GM20431 (cell line): ENCODE results near the gene NRG4.
"Not testable (repeated sequence)": the region's sequence is repeated elsewhere in the genome, so short reads cannot be mapped to it uniquely, and the experiment has no call there.

Source experiments
- in situ Hi-C: fragments of 300-500 bp; cut with MseI, MboI; formaldehyde crosslinking; loops from one replicate; pipeline ENCODE4 v1.15.0; 2020; ENCODE audit warnings: low sequenced_read_pairs; ENCODE audit not compliant: unreplicated experiment

Gene NRG4

DNA sequence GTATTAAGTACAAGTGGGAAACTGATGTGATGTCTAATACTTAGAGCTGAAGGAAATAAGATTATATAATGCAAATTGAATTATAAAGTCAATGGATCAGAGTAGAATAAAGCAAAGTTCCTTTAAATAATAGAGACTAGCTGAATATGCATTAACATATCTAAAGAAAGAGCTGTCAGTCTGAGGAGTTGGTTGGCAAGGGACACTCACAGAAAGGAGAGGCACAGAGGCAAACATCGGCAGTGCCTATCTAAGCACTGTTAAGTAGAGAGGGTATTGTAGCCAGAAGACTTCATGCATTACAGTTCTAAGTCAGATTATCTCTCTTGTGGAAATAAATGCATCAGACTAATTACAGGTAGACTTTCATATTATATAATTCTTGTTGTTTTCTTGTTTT is 16.6 kb downstream of the NRG4 start:
- in situ Hi-C loops, result no loop called here

DNA sequence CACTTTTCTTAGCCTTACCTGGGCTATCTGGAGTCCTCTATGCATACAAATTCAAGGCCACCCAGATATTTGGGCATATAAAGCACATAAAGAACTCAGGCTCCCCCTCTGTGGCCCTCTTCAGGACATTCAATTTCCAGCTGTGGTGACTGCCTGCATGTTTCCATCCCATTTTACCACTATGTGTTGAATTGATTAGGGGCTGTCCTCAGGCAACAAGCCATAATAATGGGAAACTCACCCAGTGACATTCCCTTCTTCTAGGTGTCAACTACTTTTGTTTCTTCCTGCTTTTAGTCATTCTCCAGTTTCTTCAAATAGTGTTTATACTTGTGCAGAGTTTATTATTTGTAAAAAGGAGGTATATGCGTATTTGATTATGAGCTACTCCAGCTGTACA is 18.0 kb downstream of the NRG4 start:
- in situ Hi-C loops, result no loop called here

DNA sequence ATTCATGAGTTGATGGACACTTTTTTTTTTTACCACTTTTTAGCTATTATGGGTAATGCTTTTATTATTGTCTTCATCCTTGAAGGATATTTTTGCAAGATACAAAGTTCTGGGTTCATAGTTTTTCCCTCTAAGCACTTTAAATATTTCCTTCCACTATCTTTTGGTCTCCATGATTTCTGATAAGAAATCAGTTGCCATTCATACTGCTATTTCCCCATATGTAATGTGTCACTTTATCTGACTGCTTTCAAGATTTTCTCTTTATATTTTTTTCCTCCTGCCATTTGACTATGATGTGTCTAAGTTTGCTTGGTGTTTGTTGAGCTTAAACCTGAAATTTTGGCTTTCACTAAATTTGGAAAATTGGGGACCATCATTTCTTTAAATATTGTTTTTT is 19.3 kb downstream of the NRG4 start:
- in situ Hi-C loops, result no loop called here

DNA sequence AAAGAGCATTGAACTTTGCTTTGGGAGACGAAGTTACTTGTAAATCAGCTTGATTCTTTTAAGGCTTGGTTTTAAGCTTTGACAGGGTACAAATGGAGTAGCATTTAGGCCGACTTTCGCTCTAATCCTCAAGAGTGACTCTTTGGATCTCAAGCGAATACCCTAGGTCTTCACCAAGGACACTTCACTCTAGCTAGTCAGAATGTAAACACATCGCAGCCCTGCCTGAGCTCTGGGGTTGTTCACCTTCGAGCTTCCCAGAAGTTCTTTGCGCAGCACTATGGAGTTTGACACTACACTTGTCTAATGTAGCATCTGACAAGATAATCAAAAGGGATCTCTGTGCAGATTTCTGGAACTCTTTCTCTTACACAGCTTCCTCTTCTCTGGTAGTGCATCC is 22.3 kb downstream of the NRG4 start:
- in situ Hi-C loops, result no loop called here

DNA sequence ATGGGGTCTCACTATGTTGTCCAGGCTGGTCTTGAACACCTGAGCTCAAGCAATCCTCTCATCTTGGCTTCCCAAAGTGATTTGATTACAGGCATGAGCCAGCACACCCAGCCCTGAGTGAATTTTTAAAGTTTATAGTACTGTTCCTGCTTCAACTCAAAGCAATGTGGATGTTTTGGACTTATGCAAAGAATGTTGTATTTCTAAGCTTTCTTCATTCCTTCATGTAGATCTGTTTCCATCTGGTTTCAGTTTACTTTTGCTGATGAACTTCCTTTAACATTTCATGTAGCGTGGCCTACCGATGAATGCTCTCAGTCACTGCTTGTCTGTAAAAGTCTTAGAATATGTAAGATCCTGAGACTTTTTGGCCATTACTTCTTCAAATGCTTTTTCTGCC is 23.2 kb downstream of the NRG4 start:
- in situ Hi-C loops, result no loop called here

DNA sequence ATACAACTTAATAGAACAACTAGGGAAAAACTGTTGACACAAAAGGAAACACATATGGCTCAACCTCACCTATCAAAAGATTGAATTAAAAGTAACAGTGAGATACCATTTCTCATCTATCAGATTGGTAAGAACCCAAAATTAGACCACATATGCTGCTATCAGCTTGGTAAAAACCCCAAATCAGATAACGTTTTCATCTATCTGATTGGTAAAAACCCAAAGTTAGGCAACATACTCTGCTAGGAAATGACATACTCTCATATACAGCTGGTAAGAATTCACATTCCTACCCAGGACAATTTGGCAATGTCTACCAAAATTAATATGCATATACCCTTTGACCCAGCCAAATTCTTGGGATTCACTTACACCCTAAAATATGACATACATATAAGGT is 26.3 kb downstream of the NRG4 start:
- in situ Hi-C loops, result no loop called here

DNA sequence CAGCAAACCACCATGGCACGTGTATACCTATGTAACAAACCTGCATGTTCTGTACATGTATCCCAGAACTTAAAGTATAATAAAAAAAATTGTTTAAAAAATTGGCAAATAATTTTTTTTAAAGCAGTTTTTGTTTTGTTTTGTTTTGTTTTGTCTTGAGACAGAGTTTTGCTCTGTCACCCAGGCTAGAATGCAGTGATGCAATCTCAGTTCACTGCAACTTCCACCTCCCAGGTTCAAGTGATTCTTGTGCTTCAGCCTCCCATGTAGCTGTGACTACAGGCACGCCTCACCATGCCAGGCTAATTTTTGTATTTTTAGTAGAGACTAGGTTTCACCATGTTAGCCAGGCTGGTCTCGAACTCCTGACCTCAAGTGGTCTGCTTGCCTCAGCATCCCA is 27.5 kb downstream of the NRG4 start:
- in situ Hi-C loops, result not testable (repeated sequence)

DNA sequence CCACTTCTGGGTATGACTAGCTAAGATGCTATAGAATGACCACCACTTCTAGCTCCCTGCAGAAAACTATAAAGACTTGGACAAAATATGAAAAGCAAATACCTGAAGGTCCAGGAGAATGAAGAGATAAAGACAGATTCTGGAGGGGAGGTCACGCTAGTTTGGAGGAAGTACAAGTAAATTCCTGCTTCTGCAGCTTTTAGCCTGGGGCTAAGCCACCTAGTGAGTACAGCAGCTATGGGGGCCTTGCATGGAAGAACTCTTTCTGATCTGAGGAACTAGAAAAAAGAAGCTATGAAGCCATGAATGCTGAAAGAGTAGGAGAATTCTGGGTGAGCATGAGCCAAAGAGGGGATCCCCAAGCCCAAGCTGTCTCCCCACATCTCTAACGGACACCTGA is 29.8 kb downstream of the NRG4 start:
- in situ Hi-C loops, result no loop called here

DNA sequence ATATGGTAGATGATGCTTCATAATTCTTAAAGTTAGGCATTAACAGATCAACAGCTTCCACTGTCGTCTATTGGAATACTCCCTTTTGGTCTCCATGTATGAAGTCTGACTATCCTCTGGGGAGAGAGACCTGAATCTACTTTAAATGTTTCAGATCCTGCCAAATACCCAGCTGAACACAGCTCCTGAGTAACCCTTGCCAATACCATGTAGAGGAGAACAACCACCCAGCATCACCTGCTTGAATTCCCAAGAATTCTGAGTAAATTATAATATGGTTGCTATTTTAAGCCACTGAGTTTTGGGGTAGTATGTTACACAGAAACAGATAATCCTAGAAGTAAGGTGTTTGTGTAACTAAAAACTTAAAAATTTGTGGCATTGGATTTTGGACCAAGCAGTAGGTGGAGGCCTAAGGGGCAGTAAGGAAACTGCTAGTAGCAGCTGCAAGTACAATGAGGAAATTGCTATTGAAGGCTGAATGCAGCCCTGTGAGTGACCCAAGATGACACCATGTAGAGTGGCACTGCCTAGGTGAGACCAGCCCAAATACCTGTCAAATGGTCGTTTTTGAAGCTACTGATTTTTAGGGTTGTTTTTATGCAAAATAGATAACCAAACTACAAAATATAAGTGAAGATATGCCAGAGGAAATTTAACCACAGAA is 30.9 kb downstream of the NRG4 start:
- in situ Hi-C loops, result no loop called here

DNA sequence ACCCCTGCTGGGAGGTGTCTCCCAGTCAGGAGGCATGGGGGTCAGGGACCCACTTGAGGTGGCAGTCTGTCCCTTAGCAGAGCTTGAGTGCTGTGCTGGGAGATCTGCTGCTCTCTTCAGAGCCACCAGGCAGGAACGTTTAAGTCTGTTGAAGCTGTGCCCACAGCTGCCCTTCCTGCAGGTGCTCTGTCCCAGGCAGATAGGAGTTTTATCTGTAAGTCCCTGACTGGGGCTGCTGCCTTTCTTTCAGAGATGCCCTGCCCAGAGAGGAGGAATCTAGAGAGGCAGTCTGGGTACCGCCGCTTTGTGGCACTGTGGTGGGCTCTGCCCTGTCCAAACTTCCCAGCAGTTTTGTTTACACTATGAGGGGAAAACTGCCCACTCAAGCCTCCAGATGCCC is 35.5 kb downstream of the NRG4 start:
- in situ Hi-C loops, result not testable (repeated sequence)

DNA sequence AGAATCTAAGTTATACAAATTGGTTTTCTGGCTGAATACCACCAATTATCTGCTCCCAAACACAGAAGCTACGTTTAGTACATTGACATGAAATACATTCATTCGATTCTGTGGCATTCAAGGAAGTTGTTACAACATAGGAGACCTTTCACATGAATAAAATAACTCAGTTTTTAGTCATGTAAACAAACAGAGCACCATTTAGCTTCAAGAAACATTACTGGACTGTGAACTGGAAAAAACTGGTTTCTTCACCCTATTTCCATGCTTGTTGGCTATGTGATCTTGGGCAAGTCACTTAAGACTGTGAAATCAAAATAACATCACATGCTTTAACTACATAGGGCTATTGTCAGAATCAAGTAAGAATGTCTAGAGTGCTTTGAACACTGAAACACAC is 46.2 kb downstream of the NRG4 start:
- in situ Hi-C loops, result no loop called here

DNA sequence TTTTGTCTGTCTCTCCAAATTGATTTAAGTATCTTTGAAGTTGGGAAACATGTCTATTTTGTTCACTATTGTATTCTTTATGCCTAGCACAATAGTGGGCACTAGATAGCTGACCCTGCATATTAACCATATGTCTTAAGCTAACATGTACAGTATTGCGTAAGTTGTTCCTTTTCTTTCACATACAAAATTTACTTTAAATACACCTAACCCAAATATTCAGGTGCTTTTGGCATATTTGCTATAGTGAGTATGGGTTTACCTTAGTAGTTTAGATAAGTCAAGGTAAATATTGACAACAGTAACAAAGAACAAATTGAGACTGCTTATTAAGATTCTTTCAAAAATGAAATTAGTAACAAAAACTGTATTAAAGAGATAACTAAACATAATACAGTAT is 50.9 kb downstream of the NRG4 start:
- in situ Hi-C loops, result no loop called here

DNA sequence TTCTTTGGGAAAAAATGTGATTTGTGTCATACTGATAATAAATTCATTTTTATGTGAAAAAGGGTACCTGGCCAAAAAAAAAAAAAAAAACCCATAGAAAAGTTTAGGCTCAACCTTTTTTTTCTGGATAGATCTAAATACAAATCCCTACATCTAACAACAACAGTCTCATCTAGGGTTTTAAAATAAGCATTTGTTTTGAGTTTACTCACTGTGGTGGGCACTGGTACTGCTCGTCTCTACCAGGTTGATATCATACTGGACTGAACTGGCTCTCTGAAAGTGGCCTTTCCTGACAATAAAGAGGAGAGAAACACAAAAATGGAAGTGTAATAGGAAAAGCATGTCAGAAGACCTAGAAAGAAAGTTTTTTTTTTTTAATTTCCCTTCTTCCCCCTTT is 56.5 kb downstream of the NRG4 start:
- in situ Hi-C loops, result no loop called here

DNA sequence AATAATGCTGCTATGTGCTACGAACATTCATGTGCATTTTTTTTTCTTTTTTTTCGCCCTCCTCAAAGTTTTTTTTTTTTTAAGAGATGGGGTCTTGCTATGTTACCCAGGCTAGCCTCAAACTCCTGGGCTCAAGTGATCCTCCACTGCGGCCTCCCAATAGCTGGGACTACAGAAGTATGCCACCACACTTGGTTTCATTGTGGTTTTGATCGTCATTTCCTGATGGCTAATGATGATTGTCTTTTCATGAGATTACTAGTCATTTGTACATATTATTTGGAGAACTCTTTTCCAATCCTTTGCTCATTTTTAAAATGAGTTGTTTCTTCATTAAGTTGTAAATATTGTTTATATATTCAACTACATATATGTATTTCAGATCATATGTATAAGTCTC is 59.7 kb downstream of the NRG4 start:
- in situ Hi-C loops, result no loop called here

DNA sequence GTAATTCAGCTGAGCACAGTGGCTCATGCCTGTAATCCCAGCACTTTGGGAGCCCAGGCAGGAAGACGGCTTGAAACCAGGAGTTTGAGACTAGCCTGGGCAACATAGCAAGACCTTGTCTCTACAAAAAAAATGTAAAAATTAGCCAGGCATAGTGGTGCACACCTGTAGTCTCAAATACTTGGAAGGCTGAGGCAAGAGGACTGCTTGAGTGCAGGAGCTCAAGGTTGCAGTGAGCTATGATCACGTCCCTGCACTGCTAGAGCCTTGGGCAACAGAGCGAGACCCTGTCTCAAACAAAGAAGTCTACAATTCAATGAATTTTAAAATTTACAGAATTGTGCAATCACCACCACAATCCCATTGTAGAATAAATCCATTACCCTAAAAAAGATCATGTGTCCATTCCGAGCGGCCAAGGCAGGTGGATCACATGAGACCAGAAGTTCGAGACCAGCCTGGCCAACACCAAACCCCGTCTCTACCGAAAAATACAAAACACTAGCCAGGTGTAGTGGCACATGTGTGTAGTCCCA is 63.4 kb downstream of the NRG4 start:
- in situ Hi-C loops, result no loop called here

DNA sequence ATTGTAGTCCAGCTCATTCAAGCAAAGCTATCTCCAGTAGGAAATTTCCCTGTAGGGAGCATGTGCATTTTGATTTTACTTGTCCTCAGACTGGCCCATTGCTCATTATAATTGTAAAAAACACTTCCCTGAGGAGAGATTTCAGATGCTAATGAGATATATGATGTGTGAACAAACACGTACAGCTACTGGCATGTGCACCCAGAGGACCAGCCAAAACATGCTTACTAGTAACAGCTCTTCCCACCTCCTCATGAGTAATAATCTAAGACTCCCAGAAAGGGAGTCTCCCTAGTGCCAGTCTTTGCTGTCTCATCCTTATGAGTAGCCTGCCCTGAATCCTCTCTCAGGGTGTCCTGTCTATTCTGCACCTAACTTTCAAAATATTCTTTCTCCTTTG is 65.1 kb downstream of the NRG4 start:
- in situ Hi-C loops, result no loop called here

DNA sequence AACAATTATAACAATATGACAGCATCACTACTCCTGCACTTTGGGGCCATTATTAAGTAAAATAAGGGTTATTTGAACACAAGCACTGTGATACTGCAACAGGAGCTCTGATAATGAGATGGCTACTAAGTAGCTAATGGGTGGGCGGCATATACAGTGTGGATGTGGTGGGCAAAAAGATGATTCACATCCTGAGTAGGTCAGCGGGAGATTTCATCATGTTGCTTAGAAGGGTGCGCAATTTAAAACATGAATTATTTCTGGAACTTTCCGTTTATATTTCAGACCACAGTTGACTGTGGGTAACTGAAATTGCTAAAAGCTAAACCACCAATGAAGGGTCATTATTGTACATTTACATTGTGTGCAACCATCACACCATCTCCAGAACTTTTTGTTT is 66.3 kb downstream of the NRG4 start:
- in situ Hi-C loops, result no loop called here

DNA sequence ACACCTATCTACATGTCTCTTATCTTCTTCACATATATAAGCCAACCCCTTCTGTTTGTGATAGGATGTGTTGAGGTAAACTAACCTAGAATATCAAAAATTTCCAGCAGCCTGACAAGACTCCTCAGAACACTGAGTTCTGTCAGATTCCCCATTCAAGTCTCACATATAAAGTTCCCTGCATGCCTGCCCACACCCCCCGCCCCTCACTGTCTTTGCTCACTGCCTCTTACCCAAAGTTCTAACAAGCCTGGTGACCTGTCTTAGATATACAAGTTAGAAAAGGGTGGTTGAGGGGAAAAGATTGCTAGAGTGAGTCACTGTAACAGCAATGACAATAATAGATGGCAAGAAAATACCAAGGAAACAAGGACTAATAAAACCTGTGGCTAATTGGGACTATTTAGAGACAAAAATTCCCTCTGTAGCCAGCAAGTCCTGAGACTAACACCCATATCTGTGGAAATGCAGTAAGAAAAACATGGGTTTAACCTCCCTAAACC is 68.5 kb downstream of the NRG4 start:
- in situ Hi-C loops, result no loop called here

DNA sequence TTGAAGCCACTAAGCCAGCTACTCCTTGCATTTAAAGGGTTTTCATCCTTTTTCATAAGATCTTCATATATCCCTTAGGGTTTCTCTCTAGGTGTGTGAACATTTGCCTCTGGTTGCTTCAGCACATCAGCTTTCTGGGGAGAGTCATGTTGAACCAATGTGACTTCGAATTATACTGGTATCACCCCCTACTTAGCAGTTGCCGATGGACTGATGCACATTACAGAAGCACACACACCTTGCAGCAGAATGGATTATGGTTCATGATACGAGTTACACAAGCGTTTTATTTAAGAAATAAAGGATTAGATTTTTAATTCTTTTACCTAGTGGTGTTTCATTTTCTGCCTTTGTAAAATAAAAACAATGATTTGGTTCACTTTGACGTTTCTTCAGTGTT is 69.0 kb downstream of the NRG4 start:
- in situ Hi-C loops, result no loop called here

DNA sequence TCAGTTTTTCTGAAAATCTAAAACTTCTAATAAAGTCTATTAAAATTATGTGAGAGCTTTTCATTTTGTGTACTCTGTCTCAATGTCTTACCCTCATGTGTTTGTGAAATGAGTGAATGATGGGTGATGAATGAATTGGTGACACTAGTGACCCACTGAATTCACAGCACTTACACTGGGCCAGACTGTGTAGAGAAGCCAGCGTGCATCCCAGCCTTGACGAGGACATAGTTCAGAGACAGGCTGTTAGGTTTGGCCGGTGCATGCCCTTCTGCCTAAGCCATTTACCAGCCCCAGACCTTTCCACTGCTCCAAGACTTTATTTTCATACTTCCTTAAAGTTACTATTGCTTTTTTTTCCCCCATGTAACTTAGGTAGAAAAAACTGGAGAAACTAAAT is 69.8 kb downstream of the NRG4 start:
- in situ Hi-C loops, result no loop called here

DNA sequence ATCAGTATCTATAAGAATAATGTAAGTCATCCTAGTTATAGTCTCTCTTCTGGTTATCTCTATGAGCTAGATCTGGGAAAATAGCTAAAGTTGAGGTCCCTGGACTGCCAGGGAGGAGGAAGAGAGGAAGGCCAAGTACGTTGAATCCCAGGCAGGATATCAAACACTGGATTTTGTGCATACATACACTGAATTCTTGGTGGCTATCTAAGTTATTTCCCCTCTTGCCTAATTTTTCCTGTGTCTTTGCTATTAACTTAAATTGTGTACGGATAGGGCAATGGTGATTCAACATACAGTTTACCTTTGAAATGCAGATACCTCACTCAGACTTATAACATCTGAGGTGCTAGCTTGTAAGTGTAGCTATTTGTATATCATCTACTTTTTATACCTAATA is 81.4 kb downstream of the NRG4 start:
- in situ Hi-C loops, result no loop called here

DNA sequence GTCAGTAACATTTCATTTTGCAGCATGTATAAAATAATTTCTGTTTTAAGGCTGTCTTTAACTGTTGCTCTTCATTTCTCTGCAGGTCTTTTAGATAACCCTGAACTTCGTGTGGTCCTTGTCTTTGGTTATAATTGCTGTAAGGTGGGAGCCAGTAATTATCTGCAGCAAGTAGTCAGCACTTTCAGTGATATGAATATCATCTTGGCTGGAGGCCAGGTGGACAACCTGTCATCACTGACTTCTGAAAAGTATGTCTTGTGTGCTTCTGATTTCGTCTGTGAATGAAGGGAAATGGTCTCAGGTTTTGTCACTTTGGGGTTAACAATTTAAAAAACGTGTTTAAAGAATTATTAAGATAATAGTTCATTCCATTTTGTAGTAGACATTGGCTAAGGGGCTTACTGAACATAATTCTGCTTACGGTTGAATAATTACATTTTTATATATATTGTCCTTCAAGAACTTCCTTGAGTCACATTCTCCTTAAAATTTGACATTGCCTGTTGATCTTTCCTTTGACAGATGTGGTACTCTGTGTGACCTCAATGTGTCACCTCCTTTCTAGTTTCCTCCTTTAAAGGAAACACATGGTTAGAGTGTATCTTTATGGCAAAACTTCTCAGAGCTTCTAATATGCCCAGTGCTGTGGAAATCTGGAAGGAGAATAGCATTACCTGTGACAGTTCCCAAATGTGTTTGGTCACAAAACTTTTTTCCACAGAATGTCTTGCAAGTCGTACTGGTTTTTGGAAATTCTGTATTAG is 82.2 kb downstream of the NRG4 start:
- in situ Hi-C loops, result no loop called here
